Aorta (tissue), 5 donors: Measurements from ENCODE around the gene ZNF419. TPM values are rescaled to one million over a fixed set of nuclear protein-coding genes. Genes with fewer than 3 reads are reported as not detected.
A peak's percentile ranks its signal among the peaks of the same experiment; 100 is the strongest.
"Not testable (repeated sequence)": the region's sequence is repeated elsewhere in the genome, so short reads cannot be mapped to it uniquely, and the experiment has no call there.

Experiments
- ATAC-seq: fragments of 200-7000 bp; cut with Tn5 transposase; one replicate; pipeline ENCODE4 v1.9.1; 2022; ENCODE audit warnings: moderate library complexity; ENCODE audit not compliant: low FRiP score
- DNase-seq, 2 donors: peaks; one replicate each; pipeline ENCODE4 v3.0.0-alpha.2; 2020
- H3K27ac ChIP-seq, 2 donors: one replicate each; pipeline ENCODE4 v1.5.1; 2013; ENCODE audit warnings: low read length in 2 of 2, mild to moderate bottlenecking in 2 of 2, moderate library complexity in 2 of 2, control low read depth in 1 of 2, inconsistent platforms in 1 of 2, low read depth in 1 of 2
- H3K27me3 ChIP-seq, 2 donors: one replicate each; pipeline ENCODE4 v1.6.1; 2013; ENCODE audit warnings: control low read depth in 1 of 2, low read length in 1 of 2, mild to moderate bottlenecking in 1 of 2, moderate library complexity in 1 of 2; ENCODE audit not compliant: insufficient read depth in 2 of 2, control insufficient read depth in 1 of 2
- H3K36me3 ChIP-seq, 2 donors: one replicate each; pipeline ENCODE4 v1.6.1; 2013; ENCODE audit warnings: control low read depth in 1 of 2, low read length in 1 of 2, mild to moderate bottlenecking in 1 of 2; ENCODE audit not compliant: insufficient read depth in 2 of 2, control insufficient read depth in 1 of 2
- H3K4me1 ChIP-seq, 2 donors: one replicate each; pipeline ENCODE4 v1.6.1; 2013; ENCODE audit warnings: low read length in 2 of 2, control low read depth in 1 of 2, mild to moderate bottlenecking in 1 of 2, moderate library complexity in 1 of 2; ENCODE audit not compliant: insufficient read depth in 2 of 2, control insufficient read depth in 1 of 2
- H3K4me3 ChIP-seq, 2 donors: one replicate each; pipeline ENCODE4 v1.5.1; 2013; ENCODE audit warnings: low read length in 2 of 2, control low read depth in 1 of 2, mild to moderate bottlenecking in 1 of 2
- H3K9me3 ChIP-seq: one replicate; pipeline ENCODE4 v1.6.1; 2013; ENCODE audit warnings: mild to moderate bottlenecking, low read length; ENCODE audit not compliant: control insufficient read depth
- WGBS, 2 donors: extraction: QIAGEN DNeasy Blood & Tissue Kit; methylation state at CpG; one replicate each; pipeline ENCODE4 v1.1.7; 2013; 5-methylcytosine and 5-hydroxymethylcytosine counted together
- intact Hi-C, 2 donors: fragments of 100-400 bp; cut with DNase I; formaldehyde crosslinking; loops; one replicate each; pipeline versions ENCODE4 v1.14.2 to v1.15.0; 2022
- long read RNA-seq, 2 donors: library from polyadenylated mRNA; unstranded; transcript quantifications; one replicate each; pipeline ENCODE4 v2.0.0, GENCODE V29; 2020 to 2021
- polyA plus RNA-seq, 2 donors: library from polyadenylated mRNA; stranded (reverse); fragments of 200-250 nt; gene quantifications; one replicate each; pipeline ENCODE4 v1.2.3, GENCODE V29; 2013
- total RNA-seq, 2 donors: library from RNA; stranded (reverse); fragmentation: NEBNext Ultra II Directional; extraction: Animal tissue kit (Norgen Biotek cat#: 25700); gene quantifications; one replicate each; pipeline ENCODE4 v1.2.1, GENCODE V29; 2021
- donor health status: healthy with polysubstance abuse.
- donor health status: Bipolar disorder and iron deficiency.
- donor health status: DM: no; HTN: no; CAD: no.
- donor health status: DM: no; HTN: no; CAD: no.
- donor health status: DM: yes; HTN: yes; CAD: no.

Gene ZNF419
- total RNA-seq (10 to 100 TPM in 1 of 2 donors, 1 to 10 TPM in 1; 6.1 to 12.8 TPM), polyA plus RNA-seq (1 to 10 TPM; 5.6 to 7.0 TPM)
- long read RNA-seq, donor 1, transcript ZNF419-211 (4 exons, 690 nt) = major isoform, 6 of 20 reads
- long read RNA-seq, donor 1, partial matches to known transcripts = 2 of 20 reads
- long read RNA-seq, donor 1, other reads (novel, unspliced or antisense) = 0 of 20 reads
- long read RNA-seq, donor 2, partial matches to known transcripts = 0 of 3 reads
- long read RNA-seq, donor 2, other reads (novel, unspliced or antisense) = 0 of 3 reads

GRCh38 chr19:57487477-57488298 lies at the start of gene ZNF419:
Gene ZNF419 (plus strand): TSS chr19:57487750. CDS start chr19:57487951, 201 bp downstream.
- H3K27me3 ChIP-seq, H3K4me1 ChIP-seq, intact Hi-C loops, H3K27ac ChIP-seq: not testable (repeated sequence)
- peaks cover 14% of the 10 kb centered on the region for H3K9me3 ChIP-seq
- H3K4me3 ChIP-seq = peak within 1 kb of the TSS; percentile 51 to 79
- 1% methylated on average over 58 to 59 of the region's 69 CpGs for WGBS, 2 donors
- ATAC-seq = peak; percentile 96
- peaks cover 6 to 12% of the 10 kb centered on the region in 2 donors for H3K36me3 ChIP-seq
- peak; percentile 94 to 98 for DNase-seq

DNA sequence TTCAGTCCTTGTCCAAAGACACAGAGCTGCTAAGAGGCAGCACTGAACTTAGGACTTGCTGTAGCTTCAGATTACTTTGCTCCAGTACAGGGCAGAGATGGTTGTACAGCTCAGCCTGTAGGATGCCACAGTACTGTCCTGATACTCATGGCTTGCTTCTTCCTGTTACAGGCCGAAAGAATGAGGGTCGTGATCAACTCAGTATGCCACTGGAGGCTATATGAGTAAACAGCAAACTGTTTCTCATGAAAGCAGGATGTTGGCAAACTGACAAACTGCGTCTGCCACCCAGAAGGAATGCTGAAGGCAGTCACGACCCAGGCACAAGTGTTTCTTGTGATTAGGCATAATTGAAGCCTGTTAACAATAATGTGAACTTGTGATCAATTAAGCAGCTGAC lies 49.6 kb upstream of the ZNF419 start:
- intact Hi-C loops = no loop called here
- Histone ChIP-seq H3K4me1 (no peaks in the 10 kb centered on the region), H3K4me3 (no peak overlapping the region), H3K36me3 (peaks cover 2 to 7% of the 10 kb centered on the region in 2 donors), H3K27ac (no peak overlapping the region), H3K27me3 (no peaks in the 10 kb centered on the region), H3K9me3 (peaks cover 11% of the 10 kb centered on the region)
- ATAC-seq = no peak
- DNase-seq = no peak
- 68 to 69% methylated on average over 4 of the region's 4 CpGs for WGBS, 2 donors

- peaks cover 18% of the 10 kb centered on the region for H3K9me3 ChIP-seq
These were observed 48.6 kb upstream of the ZNF419 start for GRCh38 chr19:57438925-57439324.

DNA sequence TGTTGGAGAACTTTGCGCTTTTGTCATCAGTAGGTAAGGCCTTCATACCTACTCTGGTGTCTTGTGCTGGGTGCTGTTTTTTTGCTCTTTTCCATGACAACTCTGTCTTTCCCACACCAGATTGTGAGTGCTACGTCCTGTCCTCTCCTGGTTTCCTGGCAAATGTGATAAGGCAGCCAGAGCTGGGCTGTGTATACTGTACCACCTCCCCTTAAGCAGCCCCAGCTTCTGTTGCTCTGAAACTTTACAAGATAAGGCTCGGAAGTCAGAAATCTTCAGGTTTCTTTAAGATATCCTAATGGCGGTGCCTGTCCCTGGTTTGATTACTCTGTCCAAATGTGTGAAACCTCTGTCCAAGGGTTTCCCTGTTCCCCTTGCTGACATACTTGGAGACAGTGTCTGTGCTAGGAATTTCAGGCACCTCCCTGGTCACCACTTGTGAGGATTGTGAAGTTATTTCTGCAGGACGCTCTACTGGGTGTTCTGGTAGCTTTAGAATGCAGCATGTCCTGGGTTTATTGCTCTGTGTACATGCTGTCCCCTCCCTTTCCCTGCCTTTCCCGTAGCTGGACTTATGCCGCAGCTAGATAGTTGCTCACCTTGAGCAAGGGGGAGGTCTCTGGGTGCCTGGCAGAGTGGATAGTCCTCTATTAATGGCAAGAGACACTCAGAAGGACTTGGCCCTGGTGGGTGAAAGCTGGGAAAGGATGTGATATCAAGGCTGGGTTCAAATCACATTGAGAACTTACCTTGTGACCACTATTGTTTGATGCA lies 45.4 kb upstream of the ZNF419 start:
- peaks cover 23% of the 10 kb centered on the region for H3K9me3 ChIP-seq
- no peaks in the 10 kb centered on the region for H3K4me1 ChIP-seq
- no peak for ATAC-seq
- intact Hi-C loops = no loop called here
- H3K27ac ChIP-seq = no peak overlapping the region
- no peak overlapping the region for H3K4me3 ChIP-seq
- 73 to 74% methylated on average over 7 of the region's 7 CpGs for WGBS, 2 donors
- peaks cover 7 to 13% of the 10 kb centered on the region in 2 donors for H3K36me3 ChIP-seq
- no peak for DNase-seq
- no peaks in the 10 kb centered on the region for H3K27me3 ChIP-seq

More at GRCh38 chr19:57438925-57439324, 48.6 kb upstream of the ZNF419 start:
- intact Hi-C loops = no loop called here
- DNase-seq = no peak
- no peak for ATAC-seq
- Histone ChIP-seq H3K36me3 (peaks cover 6 to 12% of the 10 kb centered on the region in 2 donors), H3K27me3 (no peaks in the 10 kb centered on the region), H3K4me1 (no peaks in the 10 kb centered on the region), H3K4me3 (no peak overlapping the region), H3K27ac (no peak overlapping the region)
- WGBS, 2 donors = 85 to 89% methylated on average over 9 of the region's 9 CpGs

DNA sequence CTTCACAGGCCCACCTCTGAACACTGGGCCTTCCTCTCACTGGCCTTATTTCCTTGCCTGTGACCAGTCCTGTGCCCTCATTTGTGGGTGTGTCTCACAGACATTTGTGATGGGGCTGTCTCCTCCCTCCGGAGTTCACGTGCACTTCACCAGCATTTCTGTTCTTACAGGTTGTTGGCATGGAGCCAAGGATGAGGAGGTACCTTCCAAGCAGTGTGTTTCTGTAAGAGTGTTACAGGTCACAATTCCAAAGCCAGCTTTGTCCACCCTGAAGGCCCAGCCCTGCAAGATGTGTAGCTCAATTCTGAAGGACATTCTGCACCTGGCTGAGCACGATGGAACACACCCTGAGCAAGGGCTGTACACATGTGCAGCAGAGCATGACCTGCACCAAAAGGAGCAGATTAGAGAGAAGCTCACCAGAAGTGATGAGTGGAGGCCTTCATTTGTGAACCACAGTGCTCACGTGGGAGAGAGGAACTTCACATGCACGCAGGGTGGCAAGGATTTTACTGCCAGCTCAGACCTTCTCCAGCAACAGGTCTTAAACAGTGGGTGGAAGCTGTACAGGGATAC lies 44.3 kb upstream of the ZNF419 start:
- Histone ChIP-seq H3K4me1 (no peaks in the 10 kb centered on the region), H3K36me3 (peaks cover 7 to 13% of the 10 kb centered on the region in 2 donors), H3K9me3 (peaks cover 26% of the 10 kb centered on the region), H3K4me3 (no peak overlapping the region), H3K27me3 (no peaks in the 10 kb centered on the region), H3K27ac (no peak overlapping the region)
- WGBS, 2 donors = 74 to 79% methylated on average over 5 of the region's 5 CpGs
- DNase-seq (no peak), ATAC-seq (no peak)
- intact Hi-C loops = no loop called here

GRCh38 chr19:57452307-57452706 lies 35.2 kb upstream of the ZNF419 start:
- WGBS, 2 donors = 92 to 95% methylated on average over 3 of the region's 3 CpGs
- Histone ChIP-seq H3K9me3 (peaks cover 25% of the 10 kb centered on the region), H3K27me3 (no peaks in the 10 kb centered on the region), H3K4me3 (no peak overlapping the region), H3K4me1 (no peaks in the 10 kb centered on the region), H3K27ac (no peak overlapping the region), H3K36me3 (peaks cover 3 to 4% of the 10 kb centered on the region in 2 donors)
- intact Hi-C loops = no loop called here
- no peak for DNase-seq
- ATAC-seq = no peak

- H3K36me3 ChIP-seq = peaks cover 0 to 5% of the 10 kb centered on the region in 2 donors
- WGBS, 2 donors = 72 to 83% methylated on average over 5 of the region's 5 CpGs
- H3K4me3 ChIP-seq = peak overlapping the region in 1 of 2 donors; percentile 5
- no peaks in the 10 kb centered on the region for H3K27me3 ChIP-seq
- intact Hi-C loops = no loop called here
- no peaks in the 10 kb centered on the region for H3K4me1 ChIP-seq
- no peak for ATAC-seq
- no peak overlapping the region for H3K27ac ChIP-seq
- peaks cover 13% of the 10 kb centered on the region for H3K9me3 ChIP-seq
- DNase-seq = no peak
These were observed 21.7 kb upstream of the ZNF419 start for GRCh38 chr19:57465680-57466381.

DNA sequence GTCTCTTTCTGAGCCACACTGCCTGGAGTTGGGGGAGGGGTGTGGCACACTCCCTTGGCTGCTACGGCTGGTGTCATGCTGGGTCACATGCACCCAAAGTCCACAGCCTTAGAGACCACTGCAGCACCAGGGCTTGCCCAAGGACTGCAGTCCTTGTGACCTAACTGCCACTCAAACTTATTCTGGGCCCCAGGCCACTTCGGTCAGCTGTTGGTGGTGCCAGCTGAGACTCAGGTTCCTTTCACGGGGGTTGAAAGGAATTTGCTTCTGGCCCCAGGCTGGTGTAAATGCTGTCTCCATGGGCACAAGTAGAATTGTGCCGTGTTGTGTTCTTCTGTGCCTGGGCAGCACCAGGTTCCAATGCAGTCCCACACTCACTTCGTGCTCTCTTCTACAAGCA lies 21.1 kb upstream of the ZNF419 start:
- Histone ChIP-seq H3K36me3 (peaks cover 0 to 5% of the 10 kb centered on the region in 2 donors), H3K27me3 (no peaks in the 10 kb centered on the region), H3K4me3 (no peak overlapping the region), H3K4me1 (no peaks in the 10 kb centered on the region), H3K9me3 (peaks cover 13% of the 10 kb centered on the region), H3K27ac (no peak overlapping the region)
- WGBS, 2 donors = 97 to 98% methylated on average over 5 of the region's 5 CpGs
- no peak for ATAC-seq
- intact Hi-C loops = no loop called here
- no peak for DNase-seq
